ENCODE data around the gene PIGU. TPM values are rescaled to one million over a fixed set of nuclear protein-coding genes. Genes with fewer than 3 reads are reported as not detected.

Gene PIGU
- total and polyA plus RNA-seq, 2 of the 13 experiments (the other 11 are each of a cell fraction or from before 2014, with no cell fraction given) = 45.5 to 231 TPM

GRCh38 chr20:34562641-34563040 is 114.3 kb downstream of the PIGU start (continued):
- TF ChIP-seq SALL1 (CRISPR knock-in tag; IDR thresholded peaks at IDR 0.05) (0 out of 2 replicates have a peak, but pooled peaks have one; percentile 29), ZNF773 (CRISPR knock-in tag; IDR thresholded peaks at IDR 0.05; ENCODE audit: borderline replicate concordance) (no peak), ZBTB1 (CRISPR knock-in tag; IDR thresholded peaks at IDR 0.05; ENCODE audit: borderline replicate concordance) (no peak), MIXL1 (CRISPR knock-in tag; IDR thresholded peaks at IDR 0.05) (no peak), ATF7-NPFF (CRISPR knock-in tag; IDR thresholded peaks at IDR 0.05; ENCODE audit: low read depth) (no peak), IRX3 (CRISPR knock-in tag; IDR thresholded peaks at IDR 0.05; ENCODE audit: borderline replicate concordance, low read depth) (no peak), TFAP4 (IDR thresholded peaks at IDR 0.05; ENCODE audit: borderline replicate concordance, low read depth) (peak; percentile 68; the same call in 1 of the 2 replicates), POGZ (CRISPR knock-in tag; IDR thresholded peaks at IDR 0.05) (no peak), TARDBP (CRISPR knock-in tag; IDR thresholded peaks at IDR 0.05) (0 out of 2 replicates have a peak, but pooled peaks have one; percentile 10), NCOA5 (CRISPR knock-in tag; IDR thresholded peaks at IDR 0.05) (no peak), PITX1 (CRISPR knock-in tag; IDR thresholded peaks at IDR 0.05) (0 out of 2 replicates have a peak, but pooled peaks have one; percentile 21), HNRNPL (IDR thresholded peaks at IDR 0.05; ENCODE audit: low read depth, low read length) (peak; percentile 81), ZNF501 (CRISPR knock-in tag; IDR thresholded peaks at IDR 0.05) (peak; percentile 51; the same call in 1 of the 2 replicates), ZNF34 (CRISPR knock-in tag; IDR thresholded peaks at IDR 0.05; ENCODE audit: borderline replicate concordance) (no peak), ZNF18 (CRISPR knock-in tag; IDR thresholded peaks at IDR 0.05; ENCODE audit: insufficient replicate concordance) (no peak), CTCF (CRISPR knock-in tag; IDR thresholded peaks at IDR 0.05) (peak; percentile 66), ATF1 (CRISPR knock-in tag; IDR thresholded peaks at IDR 0.05) (no peak), ZSCAN22 (CRISPR knock-in tag; IDR thresholded peaks at IDR 0.05) (no peak), SOX6 (IDR thresholded peaks at IDR 0.05) (no peak), SOX6 (CRISPR knock-in tag; IDR thresholded peaks at IDR 0.05) (no peak), ZBTB34 (CRISPR knock-in tag; IDR thresholded peaks at IDR 0.05) (no peak), YEATS4 (CRISPR knock-in tag; IDR thresholded peaks at IDR 0.05; ENCODE audit: borderline replicate concordance) (no peak)
